Right lobe of liver (tissue), 4 donors: Measurements from ENCODE around the gene PPARA.

Experiments
- CTCF ChIP-seq, 4 donors: fragments of 200-600 bp in 3 of 4; fragments of 450-650 bp in 1 of 4; IDR thresholded peaks; one replicate each; pipeline versions ENCODE4 v1.5.1 to v1.8.0; 2016 to 2022; ENCODE audit warnings: antibody characterized with exemption in 4 of 4, mild to moderate bottlenecking in 2 of 4
- POLR2A ChIP-seq: fragments of 450-650 bp; IDR thresholded peaks from one replicate; pipeline ENCODE4 v1.6.1; 2017; ENCODE audit warnings: antibody characterized with exemption, mild to moderate bottlenecking
- donor health status: DM: no; HTN: no; CAD: no.
- donor health status: DM: no; HTN: no; CAD: no.
- donor health status: DM: no; HTN: yes; CAD: no.

GRCh38 chr22:46247443-46247975, 97.2 kb downstream of the PPARA start:
- TF ChIP-seq CTCF (IDR thresholded peaks at IDR 0.05): no peak
- TF ChIP-seq POLR2A: no peak
